Stimulated activated CD8-positive, alpha-beta memory T cell treated with anti-CD3 and anti-CD28 coated beads, Interleukin-15, amount 100 ng/mL, for 1 hour (primary cell): ENCODE results near the gene LPCAT4.
A peak's percentile ranks its signal among the peaks of the same experiment; 100 is the strongest.
"Not testable (repeated sequence)": the region's sequence is repeated elsewhere in the genome, so short reads cannot be mapped to it uniquely, and the experiment has no call there.

Experiments used
- DNase-seq: peaks from one replicate; pipeline ENCODE4 v3.0.0-alpha.2; 2020; ENCODE audit warnings: low read depth

The LPCAT4 gene

GRCh38 chr15:34364041-34364440 lies 3.0 kb downstream of the LPCAT4 start:
- no peak for DNase-seq

GRCh38 chr15:34362047-34362773 lies 4.8 kb downstream of the LPCAT4 start:
- DNase-seq, result no peak

- no peak for DNase-seq
Observed at GRCh38 chr15:34361278-34361677, 5.7 kb downstream of the LPCAT4 start.

- DNase-seq, result no peak
Observed at GRCh38 chr15:34360298-34360697, 6.7 kb downstream of the LPCAT4 start.

- no peak for DNase-seq
Observed at GRCh38 chr15:34359416-34359815, 7.6 kb downstream of the LPCAT4 start.

GRCh38 chr15:34358948-34359347 lies 8.0 kb downstream of the LPCAT4 start:
- no peak for DNase-seq

- no peak for DNase-seq
Observed at GRCh38 chr15:34358367-34358766, 8.6 kb downstream of the LPCAT4 start.

- DNase-seq, result no peak
Observed at GRCh38 chr15:34357653-34358052, 9.3 kb downstream of the LPCAT4 start.

- no peak for DNase-seq
Observed at GRCh38 chr15:34355241-34355640, 11.8 kb downstream of the LPCAT4 start.

- no peak for DNase-seq
Observed at GRCh38 chr15:34354286-34354685, 12.7 kb downstream of the LPCAT4 start.

GRCh38 chr15:34353627-34354026 lies 13.4 kb downstream of the LPCAT4 start:
- no peak for DNase-seq

- not testable (repeated sequence) for DNase-seq
Observed at GRCh38 chr15:34352996-34353395, 14.0 kb downstream of the LPCAT4 start.

- no peak for DNase-seq
Observed at GRCh38 chr15:34349769-34350168, 17.2 kb downstream of the LPCAT4 start.

- no peak for DNase-seq
Observed at GRCh38 chr15:34348735-34349300, 18.2 kb downstream of the LPCAT4 start.

- no peak for DNase-seq
Observed at GRCh38 chr15:34347951-34348638, 18.9 kb downstream of the LPCAT4 start.

GRCh38 chr15:34342737-34343575 lies 24.0 kb downstream of the LPCAT4 start, which contains the start of the genes NOP10 and NUTM1:
NOP10 (minus strand) TSS chr15:34343136; CDS start chr15:34343073, 63 bp downstream.
NUTM1 (plus strand) TSS chr15:34343315; CDS start chr15:34343697, 382 bp downstream.
- peak; percentile 94 for DNase-seq

- DNase-seq, result not testable (repeated sequence)
Observed at GRCh38 chr15:34342213-34342736, 24.7 kb downstream of the LPCAT4 start.

GRCh38 chr15:34341381-34342212 lies 25.4 kb downstream of the LPCAT4 start:
- DNase-seq, result no peak

GRCh38 chr15:34339946-34340345 lies 27.1 kb downstream of the LPCAT4 start:
- no peak for DNase-seq

GRCh38 chr15:34338347-34338746 lies 28.6 kb downstream of the LPCAT4 start:
- DNase-seq, result no peak
